Measurements from ENCODE around the gene CLDN14.

The CLDN14 gene

GRCh38 chr21:36430841-36431240, 49.1 kb downstream of the CLDN14 start:
- no peak for DNase-seq

DNA sequence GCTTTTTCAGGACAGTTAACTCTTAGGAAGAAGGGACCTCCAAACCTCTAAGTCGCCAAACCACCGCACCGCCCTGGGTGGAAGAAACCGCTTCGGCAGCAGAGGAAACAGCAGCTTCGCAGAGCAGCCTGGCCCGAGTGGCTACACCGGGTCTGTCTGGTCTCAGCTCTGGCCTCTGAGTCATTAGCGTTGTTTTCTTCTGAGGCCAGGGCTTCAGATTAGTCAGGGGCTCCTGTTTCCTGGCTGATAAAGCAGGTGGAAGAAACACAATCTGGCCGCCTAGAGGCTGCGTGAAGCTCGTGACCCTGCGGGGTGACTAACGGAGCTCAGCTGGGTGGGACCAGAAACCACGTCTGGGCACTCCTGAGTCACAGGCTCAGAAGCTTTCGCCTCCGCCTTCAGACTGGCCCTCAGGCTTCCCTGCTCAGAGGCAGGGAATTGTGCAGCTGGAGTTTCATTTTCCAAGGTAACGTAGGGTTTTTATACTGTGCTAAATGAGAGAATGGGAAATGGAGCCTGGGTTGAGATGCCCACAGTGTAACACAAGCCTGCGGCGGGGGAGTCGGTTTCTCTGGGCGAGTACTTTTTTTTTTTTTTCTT, 49.9 kb downstream of the CLDN14 start:
- peak; percentile 59 for DNase-seq

GRCh38 chr21:36428761-36429432, 51.0 kb downstream of the CLDN14 start:
- no peak for DNase-seq

DNA sequence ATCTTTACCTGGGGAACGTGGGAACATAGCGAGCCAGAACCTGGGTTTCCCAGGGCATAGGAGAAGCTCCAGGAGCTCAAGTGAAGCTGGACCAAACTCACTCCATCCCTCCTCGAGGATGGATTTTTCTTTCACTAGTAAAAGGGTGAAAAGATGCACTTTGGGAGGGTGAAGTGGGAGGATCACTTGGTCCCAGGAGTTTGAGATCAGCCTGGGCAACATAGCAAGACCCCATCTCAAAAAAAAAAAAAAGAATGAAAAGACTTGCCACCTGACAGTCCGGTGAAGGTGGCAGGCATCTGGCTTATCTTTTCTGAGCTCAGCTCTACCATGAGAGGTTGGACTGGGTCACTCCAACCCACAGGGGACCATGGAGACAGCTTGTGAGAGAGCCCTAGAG, 52.4 kb downstream of the CLDN14 start:
- no peak for DNase-seq

DNA sequence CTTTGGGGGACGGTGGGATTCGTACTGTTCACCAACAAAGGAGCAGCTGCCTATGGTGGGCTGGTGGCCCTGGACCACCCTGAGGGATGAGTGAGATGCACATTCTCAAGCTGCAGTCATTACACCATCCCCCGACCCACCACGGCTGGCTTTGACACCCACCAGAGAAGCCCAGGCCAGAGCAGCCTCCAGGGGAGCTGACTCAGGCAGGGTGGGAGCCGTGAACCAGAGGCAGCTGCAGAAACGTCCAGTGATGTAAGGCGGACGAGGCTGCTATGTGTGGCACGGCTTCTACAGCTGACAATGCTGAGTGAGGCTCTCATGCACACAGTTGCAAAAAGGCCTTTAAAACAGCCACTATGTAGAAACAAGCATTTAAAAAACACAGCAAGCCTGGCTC, 54.6 kb downstream of the CLDN14 start:
- DNase-seq = no peak

- no peak for DNase-seq
Measured at GRCh38 chr21:36424592-36424991, 55.3 kb downstream of the CLDN14 start.

- DNase-seq = no peak
Measured at GRCh38 chr21:36423771-36424433, 56.0 kb downstream of the CLDN14 start.

GRCh38 chr21:36422279-36423098, 57.4 kb downstream of the CLDN14 start:
- peak; percentile 30 for DNase-seq

- DNase-seq = no peak
Measured at GRCh38 chr21:36420571-36421339, 59.2 kb downstream of the CLDN14 start.

- peak; percentile 74 for DNase-seq
Measured at GRCh38 chr21:36419996-36420395, 59.9 kb downstream of the CLDN14 start.

DNA sequence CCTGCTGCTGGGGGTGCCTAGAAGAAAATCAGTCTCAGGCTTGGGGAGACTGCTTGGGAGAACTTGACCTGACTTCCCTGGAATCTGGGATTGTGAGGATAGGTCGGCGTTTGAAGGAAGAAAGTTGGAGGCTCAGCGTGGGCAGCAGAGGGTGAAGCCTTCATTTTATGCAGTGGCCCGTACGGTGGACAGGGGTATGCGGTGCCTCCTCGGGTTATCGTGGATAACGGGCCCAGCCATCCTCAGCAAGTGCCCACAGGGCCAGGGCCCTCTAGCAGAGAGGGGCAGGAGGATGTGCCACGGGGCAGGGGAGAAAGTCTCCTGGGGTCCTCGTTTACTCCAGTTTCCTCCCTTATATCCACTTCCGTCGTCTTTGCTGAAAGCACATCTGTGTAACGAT, 60.7 kb downstream of the CLDN14 start:
- no peak for DNase-seq

DNA sequence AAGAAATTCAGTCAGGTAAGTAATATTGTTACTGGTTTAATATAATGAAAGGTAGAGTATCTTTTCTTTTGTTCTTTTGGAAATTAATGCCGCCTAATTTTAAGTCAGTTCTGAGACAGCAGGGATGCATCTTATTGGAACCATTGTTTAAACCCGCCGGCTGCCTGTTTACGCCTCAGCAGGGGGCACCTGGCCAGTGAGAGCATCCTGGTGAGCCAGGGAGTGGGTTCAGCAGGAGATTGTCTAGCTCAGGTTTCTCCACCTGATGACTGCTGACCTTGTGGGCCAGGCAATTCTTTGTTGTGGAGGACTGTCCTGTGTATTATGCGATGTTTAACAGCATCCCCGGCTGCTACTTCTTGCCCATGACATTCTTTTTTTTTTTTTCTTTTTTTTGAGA, 64.5 kb downstream of the CLDN14 start:
- DNase-seq = peak; percentile 93

GRCh38 chr21:36412916-36413315, 67.0 kb downstream of the CLDN14 start:
- no peak for DNase-seq

- DNase-seq = no peak
Measured at GRCh38 chr21:36411301-36411700, 68.6 kb downstream of the CLDN14 start.
